HG02938 (cell line): ENCODE data around the gene COL23A1.
"Not testable (repeated sequence)": the region's sequence is repeated elsewhere in the genome, so short reads cannot be mapped to it uniquely, and the experiment has no call there.

ENCODE experiments used
- ATAC-seq: cut with Tn5 transposase; IDR thresholded peaks from one replicate; pipeline ENCODE4 v1.9.1; 2021; ENCODE audit warnings: mild to moderate bottlenecking, moderate library complexity; ENCODE audit not compliant: unreplicated experiment

The COL23A1 gene

GRCh38 chr5:178313316-178313715 lies 276.9 kb downstream of the COL23A1 start:
- ATAC-seq = no peak

GRCh38 chr5:178312880-178313282 lies 277.3 kb downstream of the COL23A1 start:
- ATAC-seq = no peak

GRCh38 chr5:178310130-178310865 lies 279.9 kb downstream of the COL23A1 start:
- ATAC-seq = no peak

- no peak for ATAC-seq
Measured at GRCh38 chr5:178309271-178310013, 280.8 kb downstream of the COL23A1 start.

GRCh38 chr5:178308541-178309092 lies 281.6 kb downstream of the COL23A1 start:
- ATAC-seq = no peak

- ATAC-seq = no peak
Measured at GRCh38 chr5:178307267-178308045, 282.7 kb downstream of the COL23A1 start.

GRCh38 chr5:178306430-178307225 lies 283.6 kb downstream of the COL23A1 start:
- ATAC-seq = no peak

GRCh38 chr5:178305801-178306200 lies 284.4 kb downstream of the COL23A1 start:
- no peak for ATAC-seq

GRCh38 chr5:178304761-178305645 lies 285.2 kb downstream of the COL23A1 start:
- ATAC-seq = no peak

- ATAC-seq = no peak
Measured at GRCh38 chr5:178304016-178304415, 286.2 kb downstream of the COL23A1 start.

- ATAC-seq = not testable (repeated sequence)
Measured at GRCh38 chr5:178302321-178302720, 287.9 kb downstream of the COL23A1 start.

- no peak for ATAC-seq
Measured at GRCh38 chr5:178301641-178302040, 288.6 kb downstream of the COL23A1 start.

GRCh38 chr5:178298283-178298807 lies 291.8 kb downstream of the COL23A1 start:
- no peak for ATAC-seq

GRCh38 chr5:178297751-178298150 lies 292.4 kb downstream of the COL23A1 start:
- ATAC-seq = no peak

- ATAC-seq = no peak
Measured at GRCh38 chr5:178296066-178296465, 294.1 kb downstream of the COL23A1 start.

- no peak for ATAC-seq
Measured at GRCh38 chr5:178295589-178295988, 294.6 kb downstream of the COL23A1 start.

GRCh38 chr5:178293815-178294214 lies 296.4 kb downstream of the COL23A1 start:
- no peak for ATAC-seq

GRCh38 chr5:178293400-178293799 lies 296.8 kb downstream of the COL23A1 start:
- no peak for ATAC-seq

GRCh38 chr5:178292826-178293205 lies 297.4 kb downstream of the COL23A1 start:
- no peak for ATAC-seq
